GM18508 (cell line): ENCODE measurements around the gene FSTL5.
"Not testable (repeated sequence)": the region's sequence is repeated elsewhere in the genome, so short reads cannot be mapped to it uniquely, and the experiment has no call there.

Experiments used
- ATAC-seq: cut with Tn5 transposase; IDR thresholded peaks from one replicate; pipeline ENCODE4 v1.9.1; 2021; ENCODE audit warnings: moderate number of reproducible peaks; ENCODE audit not compliant: insufficient read depth, unreplicated experiment

The FSTL5 gene

GRCh38 chr4:162104459-162105124 lies 59.2 kb downstream of the FSTL5 start:
- ATAC-seq = no peak

- ATAC-seq = not testable (repeated sequence)
Measured at GRCh38 chr4:162103908-162104307, 59.9 kb downstream of the FSTL5 start.

GRCh38 chr4:162102713-162103112 lies 61.1 kb downstream of the FSTL5 start:
- ATAC-seq = no peak

- no peak for ATAC-seq
Measured at GRCh38 chr4:162101337-162101736, 62.5 kb downstream of the FSTL5 start.

- ATAC-seq = no peak
Measured at GRCh38 chr4:162075726-162076125, 88.1 kb downstream of the FSTL5 start.

- ATAC-seq = no peak
Measured at GRCh38 chr4:162061214-162061613, 102.6 kb downstream of the FSTL5 start.

GRCh38 chr4:162059656-162060055 lies 104.1 kb downstream of the FSTL5 start:
- ATAC-seq = no peak

GRCh38 chr4:162056990-162057389 lies 106.8 kb downstream of the FSTL5 start:
- no peak for ATAC-seq

- no peak for ATAC-seq
Measured at GRCh38 chr4:162046135-162046534, 117.7 kb downstream of the FSTL5 start.

- no peak for ATAC-seq
Measured at GRCh38 chr4:162038112-162038511, 125.7 kb downstream of the FSTL5 start.

GRCh38 chr4:162017863-162018262 lies 145.9 kb downstream of the FSTL5 start:
- no peak for ATAC-seq

- ATAC-seq = no peak
Measured at GRCh38 chr4:162016991-162017390, 146.8 kb downstream of the FSTL5 start.

- no peak for ATAC-seq
Measured at GRCh38 chr4:162016219-162016618, 147.6 kb downstream of the FSTL5 start.

GRCh38 chr4:162015090-162015489 lies 148.7 kb downstream of the FSTL5 start:
- ATAC-seq = no peak

GRCh38 chr4:162011089-162011488 lies 152.7 kb downstream of the FSTL5 start:
- no peak for ATAC-seq

- ATAC-seq = no peak
Measured at GRCh38 chr4:162010362-162010761, 153.4 kb downstream of the FSTL5 start.

- no peak for ATAC-seq
Measured at GRCh38 chr4:161992317-161992716, 171.5 kb downstream of the FSTL5 start.

- ATAC-seq = no peak
Measured at GRCh38 chr4:161991811-161992210, 172.0 kb downstream of the FSTL5 start.

- no peak for ATAC-seq
Measured at GRCh38 chr4:161990721-161991120, 173.1 kb downstream of the FSTL5 start.

- ATAC-seq = no peak
Measured at GRCh38 chr4:161988946-161989345, 174.9 kb downstream of the FSTL5 start.

- ATAC-seq = no peak
Measured at GRCh38 chr4:161987611-161988010, 176.2 kb downstream of the FSTL5 start.

- no peak for ATAC-seq
Measured at GRCh38 chr4:161952382-161952781, 211.4 kb downstream of the FSTL5 start.
